Panc1 (cell line): ENCODE results near the gene ATP2B1. TPM values are rescaled to one million over a fixed set of nuclear protein-coding genes. Genes with fewer than 3 reads are reported as not detected.

Experiments used
- ATAC-seq: fragments of 200-7000 bp; cut with Tn5 transposase; 2 replicates; pipeline ENCODE4 v1.9.1; 2020; ENCODE audit warnings: mild to moderate bottlenecking, moderate library complexity
- BruUV-seq: library from RNA; stranded (reverse); fragments of 400-500 nt; replicated peaks from 2 replicates; lab custom pipeline; 2021; lab: Mats Ljungman, UMichigan
- CTCF ChIA-PET: fragments of 300-600 bp; sonication (Branson Sonifier 250); formaldehyde crosslinking; loops from one replicate; lab custom pipeline; 2022; ENCODE audit warnings: antibody characterized with exemption; lab: Charles Lee
- POLR2A ChIA-PET: fragments of 300-600 bp; sonication (Branson Sonifier 250); formaldehyde crosslinking; loops from one replicate; lab custom pipeline; 2022; ENCODE audit warnings: antibody characterized with exemption; lab: Charles Lee
- DNase-seq: peaks from one replicate; pipeline ENCODE4 v3.0.0-alpha.2; 2010; ENCODE audit warnings: low read depth, low spot score
- H3K27ac ChIP-seq: 2 replicates; pipeline ENCODE4 v1.5.1; 2011; ENCODE audit warnings: mild to moderate bottlenecking, low read length, inconsistent platforms
- H3K27me3 ChIP-seq: fragments of 200-500 bp; sonication (Bioruptor generic); 2 replicates; pipeline ENCODE4 v1.6.0; 2014; ENCODE audit warnings: low read length, inconsistent platforms; ENCODE audit not compliant: control insufficient read depth, insufficient read depth
- H3K36me3 ChIP-seq: fragments of 200-500 bp; sonication (Bioruptor generic); 2 replicates; pipeline ENCODE4 v1.5.1; 2014; ENCODE audit warnings: inconsistent platforms, mild to moderate bottlenecking, low read length, moderate library complexity; ENCODE audit not compliant: control insufficient read depth, insufficient read depth
- H3K4me1 ChIP-seq: 2 replicates; pipeline ENCODE4 v1.5.1; 2011; ENCODE audit warnings: inconsistent platforms, mild to moderate bottlenecking, low read length, moderate library complexity; ENCODE audit not compliant: control insufficient read depth, insufficient read depth
- H3K4me3 ChIP-seq, 2 experiments: 2 replicates each; pipeline ENCODE4 v1.5.1; 2011 to 2012; ENCODE audit warnings: low read depth in 2 of 2, low read length in 2 of 2, mild to moderate bottlenecking in 2 of 2, inconsistent platforms in 1 of 2, moderate library complexity in 1 of 2
- H3K9me3 ChIP-seq: fragments of 200-500 bp; sonication (Bioruptor generic); 2 replicates; pipeline ENCODE4 v1.5.1; 2014; ENCODE audit warnings: low read depth, mild to moderate bottlenecking, inconsistent platforms, low read length, moderate library complexity; ENCODE audit not compliant: control insufficient read depth, insufficient read depth
- POLR2AphosphoS5 ChIP-seq: IDR thresholded peaks from 2 replicates; pipeline ENCODE4 v1.6.1; 2012; ENCODE audit warnings: mild to moderate bottlenecking, low read depth, low read length, moderate library complexity
- REST ChIP-seq, 2 experiments: IDR thresholded peaks; 2 replicates each; pipeline ENCODE4 v1.6.1; 2011 to 2012; ENCODE audit warnings: low read depth in 2 of 2, control low read depth in 1 of 2, low read length in 1 of 2, mild to moderate bottlenecking in 1 of 2, moderate library complexity in 1 of 2; ENCODE audit not compliant: insufficient read depth in 1 of 2
- SIN3A ChIP-seq: IDR thresholded peaks from 2 replicates; pipeline ENCODE4 v1.6.1; 2012; ENCODE audit warnings: low read depth, mild to moderate bottlenecking, low read length, moderate library complexity, borderline replicate concordance; ENCODE audit not compliant: insufficient read depth
- TCF7L2 ChIP-seq: IDR thresholded peaks from 2 replicates; pipeline ENCODE4 v1.6.1; 2011; ENCODE audit warnings: mild to moderate bottlenecking, low read depth, low read length, inconsistent platforms
- in situ Hi-C: cut with HindIII; loops from 2 replicates; pipeline ENCODE4 v1.10.0; 2016; ENCODE audit warnings: low sequenced_read_pairs, low pct_unique_long_range_greater_than_20kb
- intact Hi-C: fragments of 100-400 bp; cut with micrococcal nuclease; formaldehyde crosslinking; loops from one replicate; pipeline ENCODE4 v1.10.0; 2022; ENCODE audit not compliant: unreplicated experiment
- total RNA-seq: library from RNA; stranded (reverse); gene quantifications from one replicate; pipeline ENCODE4 v1.2.1, GENCODE V29; 2021; ENCODE audit not compliant: unreplicated experiment
- TF ChIP-seq, protein P1 (sequence below): fragments of 450-650 bp; IDR thresholded peaks from 2 replicates; pipeline ENCODE4 v1.5.1; 2017; ENCODE audit warnings: mild to moderate bottlenecking

ATP2B1 gene
- total RNA-seq, 1 experiment from 2014 or later, result 64.5 TPM

GRCh38 chr12:89648211-89648930, 60.3 kb downstream of the ATP2B1 start:
- no peak for DNase-seq
- ChIA-PET POLR2A (no interaction called here), CTCF (no interaction called here)
- no TSS peak for BruUV-seq
- H3K4me3 ChIP-seq, result no peak overlapping the region
- no peaks in the 10 kb centered on the region for H3K36me3 ChIP-seq
- in situ Hi-C loops (no loop called here), intact Hi-C loops (no loop called here)
- TF ChIP-seq SIN3A, result no peak
- TF ChIP-seq, protein P1, sequence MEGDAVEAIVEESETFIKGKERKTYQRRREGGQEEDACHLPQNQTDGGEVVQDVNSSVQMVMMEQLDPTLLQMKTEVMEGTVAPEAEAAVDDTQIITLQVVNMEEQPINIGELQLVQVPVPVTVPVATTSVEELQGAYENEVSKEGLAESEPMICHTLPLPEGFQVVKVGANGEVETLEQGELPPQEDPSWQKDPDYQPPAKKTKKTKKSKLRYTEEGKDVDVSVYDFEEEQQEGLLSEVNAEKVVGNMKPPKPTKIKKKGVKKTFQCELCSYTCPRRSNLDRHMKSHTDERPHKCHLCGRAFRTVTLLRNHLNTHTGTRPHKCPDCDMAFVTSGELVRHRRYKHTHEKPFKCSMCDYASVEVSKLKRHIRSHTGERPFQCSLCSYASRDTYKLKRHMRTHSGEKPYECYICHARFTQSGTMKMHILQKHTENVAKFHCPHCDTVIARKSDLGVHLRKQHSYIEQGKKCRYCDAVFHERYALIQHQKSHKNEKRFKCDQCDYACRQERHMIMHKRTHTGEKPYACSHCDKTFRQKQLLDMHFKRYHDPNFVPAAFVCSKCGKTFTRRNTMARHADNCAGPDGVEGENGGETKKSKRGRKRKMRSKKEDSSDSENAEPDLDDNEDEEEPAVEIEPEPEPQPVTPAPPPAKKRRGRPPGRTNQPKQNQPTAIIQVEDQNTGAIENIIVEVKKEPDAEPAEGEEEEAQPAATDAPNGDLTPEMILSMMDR, result no peak
- no peak for TF ChIP-seq TCF7L2
- no peak for TF ChIP-seq REST (IDR thresholded peaks at IDR 0.05; ENCODE audit: insufficient read depth in 1 of 2, low read depth in 2 of 2, low read length in 1 of 2)
- TF ChIP-seq POLR2AphosphoS5, result no peak
- peaks cover 13% of the 10 kb centered on the region for H3K4me1 ChIP-seq
- peak; percentile 45; the same call in 1 of the 2 replicates for ATAC-seq
- no peaks in the 10 kb centered on the region for H3K27me3 ChIP-seq
- H3K27ac ChIP-seq, result no peak overlapping the region
- no peaks in the 10 kb centered on the region for H3K9me3 ChIP-seq

DNA sequence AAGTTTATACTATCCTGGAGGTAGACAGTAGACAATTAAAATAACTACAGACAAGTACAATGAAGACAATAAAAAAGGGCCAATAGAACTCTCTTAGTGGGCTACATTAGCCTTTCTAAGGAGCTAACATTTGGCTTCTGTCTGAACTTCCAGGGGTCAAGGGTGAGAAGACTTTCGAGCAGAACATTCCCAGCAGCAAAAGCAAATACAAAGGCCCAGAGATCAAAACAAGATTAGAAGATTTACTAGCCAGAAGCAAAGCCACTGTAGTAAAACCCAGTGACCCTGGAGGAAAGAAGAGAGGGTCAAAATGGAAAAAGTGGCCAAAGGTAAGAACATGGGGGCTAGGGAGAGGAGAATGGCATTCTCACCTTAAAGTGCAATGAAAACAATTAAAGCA, 63.2 kb downstream of the ATP2B1 start:
- intact Hi-C loops (no loop called here), in situ Hi-C loops (no loop called here)
- Histone ChIP-seq H3K27ac (no peak overlapping the region), H3K36me3 (no peaks in the 10 kb centered on the region), H3K9me3 (no peaks in the 10 kb centered on the region), H3K4me3 (no peak overlapping the region), H3K27me3 (no peaks in the 10 kb centered on the region), H3K4me1 (peaks cover 13% of the 10 kb centered on the region)
- ATAC-seq (no peak), DNase-seq (no peak)
- ChIA-PET POLR2A (no interaction called here), CTCF (no interaction called here)
- TF ChIP-seq SIN3A (no peak), TCF7L2 (peak; percentile 78)
- no TSS peak for BruUV-seq

DNA sequence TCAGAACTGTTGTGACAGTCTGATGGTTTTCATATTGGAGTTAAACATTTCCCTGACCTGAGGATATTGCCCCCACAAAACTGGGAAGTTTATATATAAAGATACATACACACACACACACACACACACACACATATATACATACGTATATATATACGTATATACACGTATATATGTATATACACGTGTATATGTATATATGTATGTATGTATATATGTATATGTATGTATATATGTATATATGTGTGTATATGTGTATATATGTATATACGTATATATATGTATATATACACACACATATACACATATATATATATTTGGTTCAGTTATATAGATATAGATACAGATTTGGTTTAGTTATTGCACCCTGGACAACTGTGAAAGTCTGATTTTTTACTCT, 65.7 kb downstream of the ATP2B1 start:
- Histone ChIP-seq H3K27ac (no peak overlapping the region), H3K4me3 (no peak overlapping the region), H3K4me1 (peaks cover 13% of the 10 kb centered on the region), H3K36me3 (no peaks in the 10 kb centered on the region), H3K27me3 (no peaks in the 10 kb centered on the region), H3K9me3 (no peaks in the 10 kb centered on the region)
- CTCF ChIA-PET, result no interaction called here
- TF ChIP-seq, protein P1, result no peak
- no peak for TF ChIP-seq REST (IDR thresholded peaks at IDR 0.05; ENCODE audit: insufficient read depth in 1 of 2, low read depth in 2 of 2, low read length in 1 of 2)
- ATAC-seq, result no peak
- no peak for DNase-seq
- BruUV-seq, result no TSS peak
- intact Hi-C loops, result no loop called here
- in situ Hi-C loops, result no loop called here
- POLR2A ChIA-PET, result no interaction called here
